HG03521 (cell line): ENCODE data around the gene GOLGB1.

Experiments used
- ATAC-seq: cut with Tn5 transposase; IDR thresholded peaks from one replicate; pipeline ENCODE4 v1.9.1; 2021; ENCODE audit warnings: mild to moderate bottlenecking, moderate library complexity; ENCODE audit not compliant: unreplicated experiment

Gene GOLGB1

DNA sequence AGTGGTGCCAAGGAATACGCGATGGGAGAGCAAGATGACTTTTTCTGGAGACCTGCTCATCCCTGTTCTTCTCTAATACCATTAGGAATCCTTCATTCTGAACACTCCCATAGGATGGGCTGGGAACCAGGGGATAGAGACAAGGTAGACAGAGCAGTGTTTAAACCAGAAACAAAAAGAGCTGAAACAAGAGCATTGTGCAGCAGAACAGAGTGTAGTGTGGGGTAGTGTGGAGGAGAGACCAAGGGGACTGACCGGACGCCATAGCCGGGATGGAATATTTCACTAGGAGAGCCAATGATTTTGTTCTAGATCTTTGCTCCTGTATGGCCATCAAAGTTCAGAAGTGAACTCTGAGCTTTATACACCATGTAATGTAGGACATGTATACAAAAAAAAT lies 104.5 kb downstream of the GOLGB1 start:
- no peak for ATAC-seq

DNA sequence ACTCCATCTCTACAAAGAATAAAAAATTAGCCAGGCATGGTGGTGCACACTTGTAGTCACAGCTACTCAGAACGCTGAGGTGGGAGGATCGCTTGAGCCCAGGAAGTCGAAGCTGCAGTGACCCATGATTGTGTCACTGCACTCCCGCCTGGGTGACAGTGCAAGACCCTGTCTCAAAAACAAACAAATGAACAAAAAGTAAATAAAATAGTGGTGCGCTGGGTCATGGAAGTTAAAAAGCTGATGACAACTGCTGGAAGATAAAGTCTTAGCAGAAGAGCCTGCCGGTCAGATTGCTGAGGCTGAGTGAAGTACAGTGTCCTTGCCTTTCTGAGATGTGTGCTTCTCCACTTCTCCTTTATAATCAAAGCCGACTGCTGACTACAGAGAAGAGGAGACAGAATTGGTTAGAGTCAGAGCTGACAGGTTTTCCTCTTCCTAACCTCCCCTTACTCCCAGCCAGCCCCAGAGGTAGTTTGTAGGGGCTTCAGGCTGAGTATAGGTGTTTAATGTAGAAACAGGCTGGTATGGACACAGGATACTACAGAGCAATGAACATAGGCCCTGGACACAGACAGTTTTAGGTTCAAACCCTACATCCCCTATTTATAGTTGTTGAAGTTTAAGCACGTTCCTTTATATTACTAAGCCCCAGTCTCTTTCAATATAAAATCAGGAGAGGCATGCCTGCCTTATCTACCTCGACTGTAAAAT lies 106.8 kb downstream of the GOLGB1 start:
- no peak for ATAC-seq

DNA sequence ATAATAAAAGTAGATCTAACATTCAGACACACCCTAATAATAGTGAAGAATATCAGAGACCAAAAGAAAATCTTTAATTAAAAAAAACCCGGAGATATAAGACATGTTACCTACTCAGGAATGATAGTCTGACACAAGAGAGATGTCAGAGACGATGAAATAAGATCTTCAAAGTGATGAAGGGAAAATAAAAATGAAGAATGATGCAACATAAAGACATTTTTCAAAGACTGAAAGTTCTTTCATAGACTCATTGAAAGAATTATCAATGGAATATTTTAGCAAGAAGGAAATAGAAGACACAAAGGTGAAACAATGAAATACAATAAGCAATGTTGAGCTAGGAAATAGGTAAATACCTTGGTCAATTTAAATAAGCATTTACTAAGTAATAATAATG lies 108.4 kb downstream of the GOLGB1 start:
- ATAC-seq, result no peak

DNA sequence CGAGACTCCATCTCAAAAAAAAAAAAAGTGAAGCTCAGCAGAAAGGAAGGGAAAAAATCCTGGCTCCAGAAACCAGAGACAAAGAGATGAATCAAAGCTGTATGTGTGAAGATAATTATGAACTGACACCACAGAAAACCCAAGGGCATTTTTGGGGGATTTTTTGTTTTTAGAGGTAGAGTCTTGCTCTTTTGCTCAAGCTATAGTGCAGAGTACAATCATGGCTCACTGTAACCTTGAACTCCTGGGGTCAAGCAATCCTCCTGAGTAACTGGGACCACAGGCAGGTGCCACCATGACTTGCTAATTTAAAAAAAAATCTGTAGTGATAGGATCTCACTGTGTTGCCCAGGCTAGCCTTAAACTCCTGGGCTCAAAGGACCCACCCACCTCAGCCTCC lies 111.6 kb downstream of the GOLGB1 start:
- no peak for ATAC-seq

GRCh38 chr3:121630355-121630754 lies 119.2 kb downstream of the GOLGB1 start:
- no peak for ATAC-seq

DNA sequence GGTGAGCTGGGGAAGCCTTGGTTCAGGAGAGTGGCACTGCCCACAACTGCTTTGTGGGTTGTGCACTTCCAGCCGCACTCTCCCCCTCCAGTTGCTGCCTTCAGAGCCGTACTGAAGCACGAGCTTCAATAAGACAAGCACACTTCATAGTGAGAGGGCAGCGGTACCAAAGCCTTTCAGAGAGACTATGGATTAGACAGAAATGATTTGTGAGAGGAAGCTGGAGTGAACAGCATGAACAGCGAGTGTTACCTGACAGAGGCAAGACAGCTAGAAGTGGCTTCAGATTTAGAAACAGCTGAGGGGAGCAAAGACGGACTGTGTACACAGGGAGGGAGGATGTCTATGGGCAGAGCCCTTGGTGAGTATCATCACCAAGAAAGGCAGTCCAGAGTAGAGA lies 119.9 kb downstream of the GOLGB1 start:
- no peak for ATAC-seq

DNA sequence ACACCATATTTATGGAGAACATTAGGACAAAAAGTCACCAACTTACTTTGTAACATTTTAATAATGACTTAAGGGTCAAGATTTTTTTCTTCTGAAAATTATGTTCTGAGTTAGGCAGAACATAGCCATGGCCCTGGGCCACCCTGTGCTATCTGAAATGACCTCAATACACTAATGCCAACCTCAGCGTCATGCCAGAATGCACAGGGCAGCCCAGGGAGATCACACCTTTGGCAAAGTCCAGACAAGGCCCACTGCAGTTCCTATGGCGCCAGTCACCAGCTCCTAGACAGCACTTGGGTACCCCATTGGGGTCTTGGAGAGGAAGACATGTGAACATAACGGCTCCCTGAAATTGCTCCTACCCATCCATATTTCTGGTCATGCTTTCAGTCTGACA lies 121.9 kb downstream of the GOLGB1 start:
- ATAC-seq, result no peak

DNA sequence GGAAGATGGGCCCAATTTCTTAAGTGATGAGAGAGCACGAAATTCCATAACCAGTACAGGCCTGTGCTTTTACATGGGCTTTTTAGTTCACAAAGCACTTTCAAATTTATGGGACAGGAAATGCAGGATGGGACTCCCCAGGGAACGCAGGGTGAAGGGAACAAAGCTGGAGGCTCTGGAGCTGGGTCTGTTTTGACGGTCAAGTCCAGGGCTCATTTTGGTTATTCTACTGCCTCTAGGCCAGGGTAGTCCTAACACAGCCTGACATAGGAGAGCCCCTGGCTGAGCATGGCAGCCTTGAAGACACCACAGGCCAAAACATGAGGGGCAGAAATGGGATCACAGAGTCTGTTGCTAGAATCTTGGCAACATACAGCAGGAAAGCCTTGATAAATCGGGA lies 122.3 kb downstream of the GOLGB1 start:
- no peak for ATAC-seq

GRCh38 chr3:121626495-121626894 lies 123.0 kb downstream of the GOLGB1 start:
- no peak for ATAC-seq

GRCh38 chr3:121624147-121624899 lies 125.2 kb downstream of the GOLGB1 start:
- ATAC-seq, result no peak

DNA sequence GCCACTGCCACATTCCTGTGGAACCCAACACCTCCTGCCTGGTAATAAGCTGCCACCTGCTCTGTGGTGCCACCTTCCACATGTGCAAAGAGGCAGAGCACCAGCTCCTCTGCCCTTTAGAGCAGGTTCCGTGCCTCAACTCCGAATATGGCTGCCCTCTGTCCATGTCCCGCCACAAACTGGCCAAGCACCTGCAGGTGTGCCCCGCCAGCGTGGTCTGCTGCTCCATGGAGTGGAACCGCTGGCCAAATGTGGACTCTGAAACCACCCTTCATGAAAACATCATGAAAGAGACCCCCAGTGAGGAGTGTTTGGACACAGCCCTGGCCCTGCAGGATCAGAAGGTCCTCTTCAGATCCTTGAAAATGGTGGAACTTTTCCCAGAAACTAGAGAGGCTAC lies 128.1 kb downstream of the GOLGB1 start:
- no peak for ATAC-seq

- no peak for ATAC-seq
Observed at GRCh38 chr3:121619691-121620090, 129.8 kb downstream of the GOLGB1 start.
